ENCODE data around the gene SLX4IP. TPM values are rescaled to one million over a fixed set of nuclear protein-coding genes. Genes with fewer than 3 reads are reported as not detected.

The SLX4IP gene
- total and polyA plus RNA-seq, 2 of the 13 experiments (the other 11 are each of a cell fraction or from before 2014, with no cell fraction given): 3.6 to 7.3 TPM

GRCh38 chr20:10434467-10434831 is 656 bp upstream of the SLX4IP start:
- Histone ChIP-seq H4K20me1 (ENCODE audit: insufficient read depth, low read length) (0 out of 2 replicates have a peak, but pooled peaks cover under 1% of the 10 kb centered on the region), H2AFZ (ENCODE audit: low read length) (peak overlapping the region; percentile 93), H3K9me3 (ENCODE audit: low read length) (no peaks in the 10 kb centered on the region), H3K36me3 (replicated peaks in 1 of 2; ENCODE audit: control insufficient read depth in 1 of 2, insufficient read depth in 2 of 2, low read length in 2 of 2) (no peaks in the 10 kb centered on the region), H3K4me1 (ENCODE audit: insufficient read depth, low read length) (peaks cover 57% of the 10 kb centered on the region), H3K79me2 (ENCODE audit: insufficient read depth, low read length) (peaks cover 68% of the 10 kb centered on the region), H3K4me2 (ENCODE audit: low read depth, low read length) (peak overlapping the region; percentile 80), H3K27ac (ENCODE audit: extremely low read length, insufficient read depth, low read length) (peak overlapping the region; percentile 85), H3K27me3 (ENCODE audit: control insufficient read depth in 1 of 2, insufficient read depth in 2 of 2, low read length in 2 of 2) (no peaks in the 10 kb centered on the region; a peak in 1 of 5 replicates), H3K4me3 (replicated peaks in 1 of 3; ENCODE audit: insufficient read depth in 1 of 3, low read depth in 2 of 3, low read length in 3 of 3) (peak overlapping the region; percentile 80 to 91 (median 90)), H3K9ac (ENCODE audit: insufficient read depth, low read depth, low read length) (peak overlapping the region; percentile 92)
- ChIA-PET POLR2A (interaction anchor here (0.6 to 2.8 kb wide), 56 partner anchors 8 to 833 kb away, joined by 3 to 46 read pairs (median 6); partner anchors contain the start of genes ANKEF1 and JAG1), CTCF (ENCODE audit: low intra/inter-chr PET ratio, low total read pairs) (no interaction called here)
- peak; percentile 100 for DNase-seq (ENCODE audit: low spot score)
- in situ Hi-C loops (cut with HindIII; ENCODE audit: extremely low pct_ligation_motif_present, low pct_unique_long_range_greater_than_20kb): loop anchor here (5.0 to 25.0 kb wide), 3 partner anchors 108 to 1103 kb away; no protein-coding TSS in a partner anchor
- no TSS peak for BruUV-seq (replicated peaks)
- under 1% methylated on average over 17 of the region's 17 CpGs for WGBS (ENCODE audit: low lambda C conversion rate)
- peak; percentile 64 for FAIRE-seq
- intact Hi-C loops (cut with micrococcal nuclease; ENCODE audit: unreplicated experiment): loop anchor here (1.0 to 10.0 kb wide), 5 partner anchors 64 to 840 kb away; no protein-coding TSS in a partner anchor
- peak; percentile 80 for ATAC-seq
- TF ChIP-seq, protein P1, sequence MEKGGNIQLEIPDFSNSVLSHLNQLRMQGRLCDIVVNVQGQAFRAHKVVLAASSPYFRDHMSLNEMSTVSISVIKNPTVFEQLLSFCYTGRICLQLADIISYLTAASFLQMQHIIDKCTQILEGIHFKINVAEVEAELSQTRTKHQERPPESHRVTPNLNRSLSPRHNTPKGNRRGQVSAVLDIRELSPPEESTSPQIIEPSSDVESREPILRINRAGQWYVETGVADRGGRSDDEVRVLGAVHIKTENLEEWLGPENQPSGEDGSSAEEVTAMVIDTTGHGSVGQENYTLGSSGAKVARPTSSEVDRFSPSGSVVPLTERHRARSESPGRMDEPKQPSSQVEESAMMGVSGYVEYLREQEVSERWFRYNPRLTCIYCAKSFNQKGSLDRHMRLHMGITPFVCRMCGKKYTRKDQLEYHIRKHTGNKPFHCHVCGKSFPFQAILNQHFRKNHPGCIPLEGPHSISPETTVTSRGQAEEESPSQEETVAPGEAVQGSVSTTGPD (CRISPR knock-in tag; IDR thresholded peaks at IDR 0.05): no peak
- no peak for TF ChIP-seq TRAFD1 (CRISPR knock-in tag; IDR thresholded peaks at IDR 0.05; ENCODE audit: borderline replicate concordance)
- TF ChIP-seq SP140L (CRISPR knock-in tag; IDR thresholded peaks at IDR 0.05; ENCODE audit: borderline replicate concordance): 0 out of 2 replicates have a peak, but pooled peaks have one; percentile 62
- TF ChIP-seq ZNF616 (CRISPR knock-in tag; IDR thresholded peaks at IDR 0.05; ENCODE audit: low read depth): no peak
- peak; percentile 36 for TF ChIP-seq ATF2 (CRISPR knock-in tag; IDR thresholded peaks at IDR 0.05)
- TF ChIP-seq REST (IDR thresholded peaks at IDR 0.05; ENCODE audit: borderline replicate concordance in 1 of 2, low read depth in 1 of 2, low read length in 2 of 2): peak in 1 of 2 experiments; percentile 59; a peak in 1 of 4 replicates
- TF ChIP-seq NFYC (CRISPR knock-in tag; IDR thresholded peaks at IDR 0.05): peak; percentile 82
- TF ChIP-seq NFIB (CRISPR knock-in tag; IDR thresholded peaks at IDR 0.05; ENCODE audit: borderline replicate concordance): no peak
- TF ChIP-seq ZNF670 (CRISPR knock-in tag; IDR thresholded peaks at IDR 0.05; ENCODE audit: borderline replicate concordance): 0 out of 2 replicates have a peak, but pooled peaks have one; percentile 16
- no peak for TF ChIP-seq ZNF512 (CRISPR knock-in tag; IDR thresholded peaks at IDR 0.05)
- peak; percentile 14; the same call in 1 of the 2 replicates for TF ChIP-seq IRX3 (CRISPR knock-in tag; IDR thresholded peaks at IDR 0.05; ENCODE audit: borderline replicate concordance, low read depth)
